HUES64 (cell line): ENCODE data around the gene C3AR1. TPM values are rescaled to one million over a fixed set of nuclear protein-coding genes. Genes with fewer than 3 reads are reported as not detected.
"Not testable (repeated sequence)": the region's sequence is repeated elsewhere in the genome, so short reads cannot be mapped to it uniquely, and the experiment has no call there.

ENCODE experiments used
- H3K27ac ChIP-seq: 2 replicates; pipeline ENCODE4 v1.7.0; 2013; ENCODE audit warnings: low read depth, low read length, inconsistent platforms
- H3K27me3 ChIP-seq: 2 replicates; pipeline ENCODE4 v1.6.1; 2013; ENCODE audit warnings: mild to moderate bottlenecking, low read length; ENCODE audit not compliant: insufficient read depth
- H3K36me3 ChIP-seq: 2 replicates; pipeline ENCODE4 v1.6.1; 2013; ENCODE audit warnings: mild to moderate bottlenecking, low read length; ENCODE audit not compliant: insufficient read depth
- H3K4me1 ChIP-seq: 2 replicates; pipeline ENCODE4 v1.6.1; 2013; ENCODE audit warnings: mild to moderate bottlenecking, low read length, moderate library complexity; ENCODE audit not compliant: insufficient read depth
- H3K4me3 ChIP-seq: 2 replicates; pipeline ENCODE4 v1.5.1; 2013; ENCODE audit warnings: mild to moderate bottlenecking, low read length, moderate library complexity
- H3K9ac ChIP-seq: 2 replicates; pipeline ENCODE4 v1.6.1; 2013; ENCODE audit warnings: mild to moderate bottlenecking, low read depth, low read length
- H3K9me3 ChIP-seq: 2 replicates; pipeline ENCODE4 v1.6.1; 2013; ENCODE audit warnings: low read depth, low read length; ENCODE audit not compliant: insufficient read depth
- WGBS: fragments of 150-250, 120-280 bp; methylation state at CpG from one replicate; pipeline ENCODE4 v1.1.7; 2013; ENCODE audit warnings: missing lambda C conversion rate; 5-methylcytosine and 5-hydroxymethylcytosine counted together
- polyA plus RNA-seq, 2 experiments: library from polyadenylated mRNA; stranded (reverse); fragments of 50-300 nt; gene quantifications; one replicate each; pipeline ENCODE4 v1.2.3, GENCODE V29; 2013

Gene C3AR1
- not detected for polyA plus RNA-seq (2013, experiment 1 of 2)
- not detected for polyA plus RNA-seq (2013, experiment 2 of 2)

GRCh38 chr12:8065991-8066594 lies at the start of gene C3AR1:
Gene C3AR1 (minus strand): TSS chr12:8066359. CDS start chr12:8060185, 6,174 bp downstream.
- H3K4me3 ChIP-seq: no peak within 1 kb of the TSS
- no peak within 1 kb of the TSS for H3K27ac ChIP-seq
- H3K27me3 ChIP-seq: no peaks in the 10 kb centered on the region
- H3K9ac ChIP-seq: no peak within 1 kb of the TSS
- H3K9me3 ChIP-seq: no peaks in the 10 kb centered on the region
- no peaks in the 10 kb centered on the region for H3K36me3 ChIP-seq
- H3K4me1 ChIP-seq: no peaks in the 10 kb centered on the region
- 86% methylated on average over 2 of the region's 2 CpGs for WGBS

DNA sequence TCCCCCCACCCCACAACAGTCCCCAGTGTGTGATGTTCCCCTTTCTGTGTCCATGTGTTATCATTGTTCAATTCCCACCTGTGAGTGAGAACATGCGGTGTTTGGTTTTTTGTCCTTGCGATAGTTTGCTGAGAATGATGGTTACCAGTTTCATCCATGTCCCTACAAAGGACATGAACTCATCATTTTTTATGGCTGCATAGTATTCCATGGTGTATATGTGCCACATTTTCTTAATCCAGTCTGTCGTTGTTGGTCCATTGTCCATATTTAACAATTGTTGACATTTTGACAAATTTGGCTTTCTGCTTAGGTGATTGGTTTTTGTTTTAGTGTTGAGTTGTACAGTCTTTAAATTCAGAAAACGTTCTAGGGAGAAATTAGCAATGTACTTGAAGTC lies 47.0 kb upstream of the C3AR1 start:
- not testable (repeated sequence) for H3K4me1 ChIP-seq, H3K27me3 ChIP-seq, H3K9me3 ChIP-seq, H3K4me3 ChIP-seq, H3K27ac ChIP-seq, H3K36me3 ChIP-seq, H3K9ac ChIP-seq
- WGBS: 96% methylated on average over 2 of the region's 4 CpGs

DNA sequence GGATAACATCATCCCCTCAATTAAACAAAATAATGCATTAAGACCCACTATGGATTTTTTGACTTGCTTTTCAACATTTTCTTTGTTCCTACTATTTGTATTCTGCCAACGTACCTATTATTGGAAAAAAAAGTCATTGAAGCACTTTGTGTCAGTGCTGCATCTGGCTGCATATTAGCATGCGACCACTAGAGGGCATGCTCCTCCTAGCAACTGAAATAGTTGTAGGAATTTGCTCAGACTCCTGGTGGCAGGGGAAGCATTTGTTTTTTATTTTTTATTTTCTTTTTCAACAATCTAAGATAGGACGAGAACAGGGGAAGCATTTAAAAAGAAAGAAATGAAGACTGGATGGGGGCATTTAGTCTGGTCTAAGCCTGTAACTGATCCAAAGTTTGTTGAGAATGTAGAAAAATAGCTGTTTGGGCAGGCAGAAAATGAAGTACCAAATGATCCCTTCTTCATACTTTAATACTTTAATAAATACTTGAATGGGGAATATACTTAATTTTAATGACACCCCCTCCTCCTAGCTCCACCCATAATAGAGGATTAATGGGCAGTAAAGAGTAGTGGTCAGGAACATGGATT lies 42.7 kb upstream of the C3AR1 start:
- 0 out of 2 replicates have a peak, but pooled peaks cover 5% of the 10 kb centered on the region for H3K9me3 ChIP-seq
- no peak overlapping the region for H3K9ac ChIP-seq
- H3K4me3 ChIP-seq: no peak overlapping the region
- H3K27me3 ChIP-seq: no peaks in the 10 kb centered on the region
- no peaks in the 10 kb centered on the region for H3K36me3 ChIP-seq
- 20% methylated on average over 3 of the region's 3 CpGs for WGBS
- no peaks in the 10 kb centered on the region; the same call in 1 of the 2 replicates for H3K4me1 ChIP-seq
- no peak overlapping the region for H3K27ac ChIP-seq

GRCh38 chr12:8099235-8099634 lies 33.1 kb upstream of the C3AR1 start:
- no peak overlapping the region for H3K4me3 ChIP-seq
- H3K9ac ChIP-seq: no peak overlapping the region
- 94% methylated on average over 3 of the region's 3 CpGs for WGBS
- no peaks in the 10 kb centered on the region for H3K27me3 ChIP-seq
- H3K4me1 ChIP-seq: no peaks in the 10 kb centered on the region
- H3K36me3 ChIP-seq: peaks cover 37% of the 10 kb centered on the region
- H3K27ac ChIP-seq: no peak overlapping the region
- H3K9me3 ChIP-seq: no peaks in the 10 kb centered on the region

- Histone ChIP-seq H3K9ac (no peak overlapping the region), H3K36me3 (peaks cover 66% of the 10 kb centered on the region), H3K4me1 (no peaks in the 10 kb centered on the region), H3K4me3 (no peak overlapping the region), H3K27me3 (no peaks in the 10 kb centered on the region), H3K9me3 (no peaks in the 10 kb centered on the region), H3K27ac (no peak overlapping the region)
- 84% methylated on average over 2 of the region's 2 CpGs for whole genome bisulfite sequencing
Measured at GRCh38 chr12:8096281-8096915, 30.2 kb upstream of the C3AR1 start.

DNA sequence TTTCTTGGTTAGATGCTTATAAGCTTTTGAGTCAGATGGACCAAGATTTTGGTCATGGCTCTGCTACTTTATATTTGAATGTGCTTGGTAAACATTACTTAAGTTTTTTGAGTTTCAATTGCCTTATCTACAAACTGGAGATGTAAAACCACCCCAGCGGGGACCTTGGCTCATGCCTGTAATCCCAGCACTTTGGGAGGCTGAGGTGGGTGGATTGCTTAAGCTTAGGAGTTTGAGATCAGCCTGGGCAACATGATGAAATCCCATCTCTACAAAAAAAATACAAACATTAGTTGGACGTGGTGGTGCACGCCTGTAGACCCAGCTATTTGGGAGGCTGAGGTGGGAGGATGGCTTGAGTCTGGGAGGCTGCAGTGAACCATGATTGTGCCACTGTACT lies 27.1 kb upstream of the C3AR1 start:
- H3K9ac ChIP-seq: no peak overlapping the region
- WGBS: 92% methylated on average over 3 of the region's 3 CpGs
- no peak overlapping the region for H3K4me3 ChIP-seq
- no peak overlapping the region for H3K27ac ChIP-seq
- no peaks in the 10 kb centered on the region for H3K27me3 ChIP-seq
- no peaks in the 10 kb centered on the region for H3K9me3 ChIP-seq
- peaks cover 90% of the 10 kb centered on the region for H3K36me3 ChIP-seq
- H3K4me1 ChIP-seq: no peaks in the 10 kb centered on the region

- no peak overlapping the region for H3K9ac ChIP-seq
- H3K4me1 ChIP-seq: no peaks in the 10 kb centered on the region
- H3K9me3 ChIP-seq: no peaks in the 10 kb centered on the region
- H3K36me3 ChIP-seq: peaks cover 57% of the 10 kb centered on the region
- H3K4me3 ChIP-seq: no peak overlapping the region
- no peaks in the 10 kb centered on the region for H3K27me3 ChIP-seq
- no peak overlapping the region for H3K27ac ChIP-seq
- WGBS: 93% methylated on average over 5 of the region's 5 CpGs
Measured at GRCh38 chr12:8089716-8090115, 23.6 kb upstream of the C3AR1 start.

- H3K27ac ChIP-seq, H3K9me3 ChIP-seq, H3K4me1 ChIP-seq, H3K27me3 ChIP-seq, H3K4me3 ChIP-seq, H3K9ac ChIP-seq: not testable (repeated sequence)
- 96% methylated on average over 11 of the region's 11 CpGs for WGBS
- H3K36me3 ChIP-seq: peaks cover 53% of the 10 kb centered on the region
Measured at GRCh38 chr12:8089277-8089676, 23.1 kb upstream of the C3AR1 start.

GRCh38 chr12:8088574-8088973 lies 22.4 kb upstream of the C3AR1 start:
- H3K9ac ChIP-seq: no peak overlapping the region
- H3K4me1 ChIP-seq: no peaks in the 10 kb centered on the region
- WGBS: 90% methylated on average over 3 of the region's 3 CpGs
- no peaks in the 10 kb centered on the region for H3K27me3 ChIP-seq
- H3K27ac ChIP-seq: no peak overlapping the region
- H3K4me3 ChIP-seq: no peak overlapping the region
- H3K36me3 ChIP-seq: peaks cover 46% of the 10 kb centered on the region
- no peaks in the 10 kb centered on the region for H3K9me3 ChIP-seq

DNA sequence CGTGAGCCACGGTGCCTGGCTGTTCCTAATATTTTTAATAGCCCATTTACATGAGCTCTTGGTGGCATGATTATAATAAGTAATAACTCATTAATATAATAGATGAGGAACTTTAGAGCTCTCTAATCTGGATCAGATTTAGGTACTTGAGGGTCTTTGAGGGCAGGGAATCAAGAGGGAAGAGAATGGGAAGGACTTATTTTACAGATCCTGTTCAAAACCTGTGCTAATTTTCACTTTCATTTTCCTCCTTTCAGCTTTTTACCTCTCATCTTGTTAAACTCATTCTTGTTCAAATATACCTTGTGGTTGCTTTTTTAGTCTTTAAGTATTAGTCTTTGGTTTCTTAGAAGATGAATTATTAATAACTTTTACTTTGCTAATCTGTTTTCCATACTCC lies 21.5 kb upstream of the C3AR1 start:
- Histone ChIP-seq H3K27ac (no peak overlapping the region), H3K9ac (no peak overlapping the region), H3K36me3 (peaks cover 37% of the 10 kb centered on the region), H3K4me3 (no peak overlapping the region), H3K4me1 (no peaks in the 10 kb centered on the region), H3K9me3 (no peaks in the 10 kb centered on the region), H3K27me3 (no peaks in the 10 kb centered on the region)
- WGBS: no CpG with 5 or more reads among the region's 2 CpGs

DNA sequence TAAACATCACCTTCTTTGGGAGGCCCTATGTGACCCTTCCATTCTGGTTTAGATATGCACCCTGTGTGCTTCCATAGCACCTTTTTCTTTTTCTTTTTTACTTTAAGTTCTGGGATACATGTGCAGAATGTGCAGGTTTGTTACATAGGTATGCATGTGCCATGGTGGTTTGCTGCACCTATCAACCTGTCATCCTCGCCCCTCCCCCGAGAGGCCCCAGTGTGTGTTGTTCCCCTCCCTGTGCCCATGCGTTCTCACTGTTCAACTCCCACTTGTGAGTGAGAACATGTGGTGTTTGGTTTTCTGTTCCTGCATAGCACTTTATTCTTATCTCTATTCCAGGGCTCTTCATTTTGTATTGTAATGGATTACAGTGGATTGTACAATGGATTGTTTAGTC lies 18.2 kb upstream of the C3AR1 start:
- H3K9ac ChIP-seq, H3K27ac ChIP-seq, H3K9me3 ChIP-seq, H3K27me3 ChIP-seq, H3K4me3 ChIP-seq, H3K4me1 ChIP-seq, H3K36me3 ChIP-seq: not testable (repeated sequence)
- WGBS: 95% methylated on average over 2 of the region's 3 CpGs
